Hepatocyte (in vitro differentiated cells): Measurements from ENCODE around the gene GNPAT. TPM values are rescaled to one million over a fixed set of nuclear protein-coding genes. Genes with fewer than 3 reads are reported as not detected.

Experiments used
- DNase-seq: peaks from one replicate; pipeline ENCODE4 v3.0.0-alpha.2; 2016; ENCODE audit warnings: low spot score
- H2AFZ ChIP-seq: fragments of 200-600 bp; sonication (generic); 2 replicates; pipeline ENCODE4 v1.6.0; 2016; ENCODE audit warnings: antibody characterized with exemption, mild to moderate bottlenecking
- H3K27ac ChIP-seq: fragments of 200-600 bp; sonication (generic); 2 replicates; pipeline ENCODE4 v1.5.1; 2016; ENCODE audit warnings: mild to moderate bottlenecking
- H3K27me3 ChIP-seq: fragments of 200-600 bp; sonication (generic); 2 replicates; pipeline ENCODE4 v1.6.1; 2016
- H3K36me3 ChIP-seq: fragments of 200-600 bp; sonication (generic); replicated peaks from 2 replicates; pipeline ENCODE4 v1.5.1; 2016; ENCODE audit warnings: low read depth; ENCODE audit not compliant: insufficient read depth
- H3K4me1 ChIP-seq: fragments of 200-600 bp; sonication (generic); 2 replicates; pipeline ENCODE4 v1.5.1; 2016; ENCODE audit warnings: mild to moderate bottlenecking, moderate library complexity; ENCODE audit not compliant: insufficient read depth
- H3K4me2 ChIP-seq: fragments of 200-600 bp; sonication (generic); 2 replicates; pipeline ENCODE4 v1.6.0; 2016
- H3K4me3 ChIP-seq: fragments of 200-600 bp; sonication (generic); 2 replicates; pipeline ENCODE4 v1.5.1; 2016; ENCODE audit warnings: mild to moderate bottlenecking
- H3K79me2 ChIP-seq: fragments of 200-600 bp; sonication (generic); 2 replicates; pipeline ENCODE4 v1.6.0; 2017; ENCODE audit warnings: mild to moderate bottlenecking
- H3K9me2 ChIP-seq: fragments of 200-600 bp; sonication (generic); replicated peaks from 2 replicates; pipeline ENCODE4 v1.6.0; 2017; ENCODE audit warnings: mild to moderate bottlenecking; ENCODE audit not compliant: insufficient read depth
- H3K9me3 ChIP-seq: fragments of 200-600 bp; sonication (generic); 2 replicates; pipeline ENCODE4 v1.5.1; 2016; ENCODE audit warnings: low read depth, mild to moderate bottlenecking
- H4K20me1 ChIP-seq: fragments of 200-600 bp; sonication (generic); 2 replicates; pipeline ENCODE4 v1.6.0; 2016; ENCODE audit warnings: mild to moderate bottlenecking; ENCODE audit not compliant: insufficient read depth, poor library complexity, severe bottlenecking
- EZH2 ChIP-seq: fragments of 200-600 bp; sonication (generic); IDR thresholded peaks from 2 replicates; pipeline ENCODE4 v1.6.1; 2016; ENCODE audit warnings: antibody characterized with exemption, mild to moderate bottlenecking, borderline replicate concordance
- EZH2phosphoT487 ChIP-seq: fragments of 200-600 bp; sonication (generic); IDR thresholded peaks from one replicate; pipeline ENCODE4 v1.6.1; 2018; ENCODE audit warnings: antibody characterized with exemption, mild to moderate bottlenecking, low read depth, moderate library complexity; ENCODE audit not compliant: unreplicated experiment, severe bottlenecking
- WGBS: methylation state at CpG from one replicate; pipeline ENCODE4 v1.1.6; 2016; ENCODE audit warnings: low lambda C conversion rate; ENCODE audit errors: missing lambda C conversion rate; 5-methylcytosine and 5-hydroxymethylcytosine counted together
- polyA plus RNA-seq: library from polyadenylated mRNA; unstranded; fragments of >200 nt; fragmentation: Nextera tagmentation; extraction: Ambion mirVana; gene quantifications from 2 replicates; pipeline ENCODE4 v1.2.1, GENCODE V29; 2016
- total RNA-seq: library from RNA; depleted of rRNA; stranded (reverse); fragments of >200 nt; gene quantifications from 2 replicates; pipeline ENCODE4 v1.2.3, GENCODE V29; 2014
- TF ChIP-seq, protein P1 (sequence below): fragments of 200-600 bp; sonication (generic); IDR thresholded peaks from 2 replicates; pipeline ENCODE4 v1.5.1; 2016; ENCODE audit warnings: antibody characterized with exemption, mild to moderate bottlenecking; ENCODE audit not compliant: poor library complexity

The GNPAT gene
- total and polyA plus RNA-seq, 2 experiments from 2014 or later: 40.8 to 63.9 TPM

DNA sequence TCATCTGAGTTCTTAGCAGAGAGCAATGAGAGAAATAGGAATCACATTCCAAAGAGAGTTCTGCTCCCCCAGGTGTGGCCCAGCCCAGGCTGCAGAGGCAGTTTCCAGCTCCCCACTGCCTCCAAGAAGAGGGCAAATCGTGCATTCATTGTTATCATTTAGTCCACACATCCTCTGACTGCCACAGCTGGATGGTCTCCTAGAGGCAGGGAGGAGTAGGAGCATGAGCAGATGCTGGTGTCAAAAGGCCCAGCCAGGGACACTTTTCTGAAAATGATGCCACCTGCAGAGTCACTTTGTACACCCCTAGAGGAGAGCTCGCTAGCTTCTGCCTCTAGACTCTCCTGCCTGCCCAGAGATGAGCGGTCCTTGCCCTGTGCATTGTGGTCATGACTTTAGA, 33.6 kb upstream of the GNPAT start:
- H3K9me3 ChIP-seq: no peaks in the 10 kb centered on the region
- DNase-seq: no peak
- H4K20me1 ChIP-seq: no peaks in the 10 kb centered on the region
- no peaks in the 10 kb centered on the region for H3K9me2 ChIP-seq
- WGBS: 80% methylated on average over 3 of the region's 3 CpGs
- H3K27me3 ChIP-seq: no peaks in the 10 kb centered on the region
- no peak overlapping the region for H2AFZ ChIP-seq
- no peaks in the 10 kb centered on the region for H3K36me3 ChIP-seq
- H3K27ac ChIP-seq: no peak overlapping the region
- no peaks in the 10 kb centered on the region for H3K79me2 ChIP-seq
- H3K4me1 ChIP-seq: no peaks in the 10 kb centered on the region
- H3K4me2 ChIP-seq: no peak overlapping the region
- H3K4me3 ChIP-seq: no peak overlapping the region
- TF ChIP-seq, protein P1, sequence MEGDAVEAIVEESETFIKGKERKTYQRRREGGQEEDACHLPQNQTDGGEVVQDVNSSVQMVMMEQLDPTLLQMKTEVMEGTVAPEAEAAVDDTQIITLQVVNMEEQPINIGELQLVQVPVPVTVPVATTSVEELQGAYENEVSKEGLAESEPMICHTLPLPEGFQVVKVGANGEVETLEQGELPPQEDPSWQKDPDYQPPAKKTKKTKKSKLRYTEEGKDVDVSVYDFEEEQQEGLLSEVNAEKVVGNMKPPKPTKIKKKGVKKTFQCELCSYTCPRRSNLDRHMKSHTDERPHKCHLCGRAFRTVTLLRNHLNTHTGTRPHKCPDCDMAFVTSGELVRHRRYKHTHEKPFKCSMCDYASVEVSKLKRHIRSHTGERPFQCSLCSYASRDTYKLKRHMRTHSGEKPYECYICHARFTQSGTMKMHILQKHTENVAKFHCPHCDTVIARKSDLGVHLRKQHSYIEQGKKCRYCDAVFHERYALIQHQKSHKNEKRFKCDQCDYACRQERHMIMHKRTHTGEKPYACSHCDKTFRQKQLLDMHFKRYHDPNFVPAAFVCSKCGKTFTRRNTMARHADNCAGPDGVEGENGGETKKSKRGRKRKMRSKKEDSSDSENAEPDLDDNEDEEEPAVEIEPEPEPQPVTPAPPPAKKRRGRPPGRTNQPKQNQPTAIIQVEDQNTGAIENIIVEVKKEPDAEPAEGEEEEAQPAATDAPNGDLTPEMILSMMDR: no peak
- TF ChIP-seq EZH2phosphoT487: no peak

DNA sequence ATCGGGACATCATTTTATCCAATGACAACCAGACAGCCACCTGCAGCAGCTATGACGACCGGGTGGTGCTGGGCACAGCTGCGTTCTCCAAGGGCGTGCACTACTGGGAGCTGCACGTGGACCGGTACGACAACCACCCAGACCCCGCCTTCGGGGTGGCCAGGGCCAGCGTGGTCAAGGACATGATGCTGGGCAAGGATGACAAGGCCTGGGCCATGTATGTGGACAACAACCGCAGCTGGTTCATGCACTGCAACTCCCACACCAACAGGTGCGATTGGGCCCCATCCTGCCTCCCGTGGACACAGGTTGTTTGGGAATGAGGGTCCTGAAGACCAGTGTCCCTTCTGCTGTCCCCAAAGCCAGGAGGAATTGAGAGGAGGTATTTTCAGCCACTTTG, 32.0 kb upstream of the GNPAT start:
- no peak overlapping the region for H2AFZ ChIP-seq
- DNase-seq: no peak
- H3K9me2 ChIP-seq: no peaks in the 10 kb centered on the region
- H3K27me3 ChIP-seq: no peaks in the 10 kb centered on the region
- no peaks in the 10 kb centered on the region for H3K9me3 ChIP-seq
- no peaks in the 10 kb centered on the region for H4K20me1 ChIP-seq
- TF ChIP-seq EZH2phosphoT487 (no peak), EZH2 (no peak)
- TF ChIP-seq, protein P1: no peak
- no peak overlapping the region for H3K4me2 ChIP-seq
- no peaks in the 10 kb centered on the region for H3K4me1 ChIP-seq
- WGBS: 90% methylated on average over 14 of the region's 14 CpGs
- H3K4me3 ChIP-seq: no peak overlapping the region
- H3K27ac ChIP-seq: no peak overlapping the region
- no peaks in the 10 kb centered on the region for H3K36me3 ChIP-seq
- no peaks in the 10 kb centered on the region for H3K79me2 ChIP-seq

DNA sequence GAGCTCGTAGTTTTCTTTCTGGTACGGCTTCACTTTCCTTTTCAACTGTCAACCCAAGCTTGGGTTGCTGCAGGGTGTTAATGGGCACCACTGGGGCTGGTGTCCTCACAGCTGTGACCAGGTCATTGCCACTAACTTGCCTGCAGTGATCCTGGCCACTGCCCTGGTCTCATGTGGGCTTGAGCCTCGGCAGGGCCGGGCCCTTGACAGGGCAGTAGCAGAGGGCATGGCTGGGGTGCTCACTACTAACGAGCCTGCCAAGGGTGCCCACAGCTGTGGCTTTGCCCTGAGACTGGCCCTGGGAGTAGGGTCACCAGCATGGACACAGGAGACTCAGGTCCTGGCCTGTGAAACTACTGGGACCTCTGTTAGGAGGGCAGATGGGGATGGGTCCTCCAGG, 31.5 kb upstream of the GNPAT start:
- Histone ChIP-seq H3K27me3 (no peaks in the 10 kb centered on the region), H4K20me1 (no peaks in the 10 kb centered on the region), H3K4me2 (no peak overlapping the region), H3K9me2 (no peaks in the 10 kb centered on the region), H3K4me3 (no peak overlapping the region), H3K27ac (no peak overlapping the region), H3K36me3 (no peaks in the 10 kb centered on the region), H2AFZ (no peak overlapping the region), H3K79me2 (no peaks in the 10 kb centered on the region), H3K9me3 (no peaks in the 10 kb centered on the region), H3K4me1 (no peaks in the 10 kb centered on the region)
- DNase-seq: no peak
- no peak for TF ChIP-seq EZH2
- TF ChIP-seq, protein P1: no peak
- no peak for TF ChIP-seq EZH2phosphoT487
- 88% methylated on average over 5 of the region's 5 CpGs for WGBS

DNA sequence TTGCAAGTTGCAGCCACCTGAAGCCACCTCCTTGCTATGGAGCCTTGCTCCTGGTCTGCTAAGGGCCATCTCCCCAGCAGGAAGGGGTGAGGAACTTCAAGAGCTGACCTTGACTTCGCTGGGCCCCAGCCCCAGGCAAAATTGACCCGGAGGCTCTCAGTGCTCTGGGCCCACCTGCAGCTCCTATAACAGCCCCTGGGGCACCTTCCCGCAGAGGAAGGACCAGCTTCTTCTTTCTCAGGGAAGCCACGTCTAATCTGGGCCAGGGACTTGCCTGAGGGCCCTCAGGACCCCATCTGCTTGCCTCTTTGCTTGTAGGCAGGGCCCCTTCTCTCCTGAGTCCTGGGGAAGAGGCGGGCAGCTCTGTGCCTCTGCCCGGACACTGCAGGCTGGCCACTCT, 30.9 kb upstream of the GNPAT start:
- H3K9me2 ChIP-seq: no peaks in the 10 kb centered on the region

More for the DNA sequence above, 30.9 kb upstream of the GNPAT start:
- Histone ChIP-seq H3K9me3 (no peaks in the 10 kb centered on the region), H3K4me3 (no peak overlapping the region), H4K20me1 (no peaks in the 10 kb centered on the region), H3K4me2 (no peak overlapping the region), H3K79me2 (no peaks in the 10 kb centered on the region), H2AFZ (no peak overlapping the region), H3K27me3 (no peaks in the 10 kb centered on the region), H3K27ac (no peak overlapping the region), H3K36me3 (no peaks in the 10 kb centered on the region), H3K4me1 (no peaks in the 10 kb centered on the region)
- 83% methylated on average over 6 of the region's 6 CpGs for WGBS
- TF ChIP-seq EZH2phosphoT487: no peak
- TF ChIP-seq EZH2: no peak
- TF ChIP-seq, protein P1: no peak
- no peak for DNase-seq
